ENCODE measurements around the gene RAPGEF4.

Gene RAPGEF4

DNA sequence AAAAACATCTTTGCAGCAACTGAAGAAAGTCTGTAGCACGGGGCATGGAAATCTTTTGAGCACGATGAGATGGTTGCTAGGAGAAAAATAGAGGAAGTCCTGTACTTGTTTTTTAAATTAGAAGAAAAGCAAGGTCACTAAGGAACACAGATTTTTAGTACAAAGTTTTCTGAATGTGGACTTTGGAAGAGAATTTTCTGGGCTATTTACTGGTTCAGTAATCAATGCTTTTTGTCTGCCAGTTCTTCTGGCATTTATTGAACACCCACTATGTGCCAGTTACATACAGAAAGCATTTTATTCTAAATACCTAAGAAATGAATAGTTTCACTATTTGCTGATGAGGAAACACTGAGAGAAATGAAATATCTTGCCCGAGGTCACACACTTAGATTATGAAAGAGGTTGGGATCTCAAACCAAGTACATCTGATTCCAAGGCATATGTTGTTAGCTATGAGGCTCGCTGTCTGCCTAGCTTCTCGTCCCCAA lies 324.4 kb downstream of the RAPGEF4 start:
- DNase-seq (ENCODE audit: low read depth in 2 of 2), result no peak

DNA sequence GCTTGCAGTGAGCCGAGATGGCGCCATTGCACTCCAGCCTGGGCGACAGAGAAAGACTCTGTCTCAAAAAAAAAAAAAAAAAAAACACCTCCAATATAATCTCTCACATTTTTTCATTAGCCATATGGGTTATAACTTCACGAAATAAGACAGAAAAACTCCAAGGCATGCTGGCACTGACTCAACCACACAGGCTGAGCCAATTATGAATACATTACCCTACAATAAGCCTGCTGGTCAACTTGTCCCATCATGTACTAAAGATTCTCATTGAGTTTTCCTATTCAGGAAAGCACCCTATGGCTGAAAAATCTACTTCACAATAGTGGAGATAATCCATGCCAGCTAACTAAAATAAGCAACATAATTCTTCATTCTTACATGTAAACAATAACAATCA lies 327.2 kb downstream of the RAPGEF4 start:
- DNase-seq (ENCODE audit: low read depth in 2 of 2), result no peak

DNA sequence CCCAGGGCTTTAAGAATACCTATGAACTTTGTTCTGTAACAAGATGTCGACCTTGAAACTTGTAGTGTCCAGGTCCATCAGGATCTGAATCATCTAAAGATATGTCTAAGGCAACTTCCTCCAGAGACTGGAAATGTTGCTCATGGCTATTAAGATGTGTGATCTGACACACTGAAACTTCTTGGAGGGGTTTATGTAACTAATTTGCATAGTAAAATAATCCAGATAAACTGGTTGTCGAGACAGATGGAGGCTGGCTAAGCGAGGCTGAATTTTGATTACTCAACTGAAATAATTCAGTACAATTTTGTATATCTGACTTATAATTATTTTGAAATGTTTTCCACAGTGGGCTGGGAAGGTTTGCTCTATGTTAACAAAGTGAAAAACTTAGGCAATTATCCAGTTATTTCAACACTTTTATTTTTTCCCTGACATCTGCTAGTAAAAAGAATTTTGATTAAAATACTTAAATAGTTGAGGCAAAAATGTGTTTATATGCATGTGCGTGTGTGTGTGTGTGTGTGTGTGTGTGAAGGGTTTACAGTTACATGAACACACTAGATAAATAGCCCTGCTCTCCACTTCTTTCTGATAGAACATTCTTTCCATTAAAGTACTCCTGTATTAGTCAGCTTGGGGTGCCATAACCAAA lies 328.6 kb downstream of the RAPGEF4 start:
- DNase-seq (ENCODE audit: low read depth in 2 of 2), result peak; percentile 60 to 73

DNA sequence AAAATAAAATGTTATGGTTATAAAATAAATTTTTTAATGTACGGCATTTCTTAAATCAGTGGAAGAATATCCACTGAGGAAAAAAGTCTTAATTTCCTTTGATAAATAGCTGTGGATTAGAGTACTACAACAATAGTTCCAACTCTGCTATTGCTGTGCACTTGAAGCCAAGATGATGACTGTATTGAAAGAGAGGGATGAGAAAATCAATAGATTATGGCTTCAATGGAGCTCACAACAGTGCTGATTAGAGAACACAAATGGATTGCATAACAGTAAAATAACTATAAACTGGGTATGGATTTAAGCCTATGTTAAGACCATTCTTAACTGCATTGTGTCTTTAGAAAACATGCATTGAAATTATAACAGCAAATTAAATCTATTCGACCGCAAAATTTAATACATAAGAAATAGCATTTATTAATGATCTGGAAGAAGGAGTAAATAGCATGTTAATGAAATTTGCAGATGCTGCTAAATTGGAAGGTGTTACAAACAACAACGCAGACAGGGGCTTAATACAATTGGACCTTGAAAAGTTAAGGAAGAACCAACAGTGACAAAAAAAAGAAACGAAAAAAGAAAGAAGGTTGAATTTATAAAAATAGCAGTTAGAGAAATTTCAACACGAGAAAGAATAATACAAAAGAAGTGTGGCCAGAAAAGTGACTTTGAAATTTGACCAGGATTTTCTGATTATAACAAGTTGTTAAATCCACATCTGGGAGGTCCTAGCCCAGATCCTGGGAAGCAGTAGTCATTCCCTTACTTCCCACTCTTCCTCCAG lies 331.4 kb downstream of the RAPGEF4 start:
- no peak for DNase-seq (ENCODE audit: low read depth in 2 of 2)

DNA sequence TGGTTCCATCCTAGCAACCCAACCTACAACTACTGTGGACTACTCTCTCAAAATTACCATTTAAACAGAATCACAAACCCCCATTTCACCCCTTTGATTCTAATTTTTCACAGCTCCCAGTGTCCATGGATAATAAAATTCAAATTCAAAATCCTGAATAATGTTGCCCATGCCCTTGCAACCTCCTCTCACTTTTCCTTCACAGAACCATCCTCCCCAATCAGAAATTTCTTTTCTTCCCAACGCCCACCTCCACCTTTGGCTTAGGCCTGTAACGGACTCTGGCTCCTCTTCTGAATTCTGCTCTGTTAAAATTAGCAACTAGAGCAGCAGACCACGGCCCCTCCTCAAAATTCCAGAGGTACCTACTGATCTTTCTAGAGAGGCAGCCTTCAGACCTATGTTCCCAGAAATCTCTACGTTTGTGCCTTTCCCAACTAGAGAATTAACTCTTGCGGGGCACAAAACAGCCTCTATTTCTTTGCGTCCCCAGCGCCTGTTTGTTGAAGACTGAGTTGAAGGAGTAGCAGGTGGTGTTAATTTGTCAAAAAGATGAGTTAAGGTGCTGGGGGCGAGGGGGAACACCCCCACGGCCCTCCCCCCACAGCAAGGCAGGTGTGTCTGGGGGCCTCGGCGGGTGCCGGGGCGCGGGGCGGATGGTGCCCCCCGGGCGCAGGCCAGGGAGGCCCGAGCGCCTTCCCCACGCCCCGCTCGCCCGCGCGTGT lies 339.6 kb downstream of the RAPGEF4 start:
- DNase-seq (ENCODE audit: low read depth in 2 of 2), result no peak

DNA sequence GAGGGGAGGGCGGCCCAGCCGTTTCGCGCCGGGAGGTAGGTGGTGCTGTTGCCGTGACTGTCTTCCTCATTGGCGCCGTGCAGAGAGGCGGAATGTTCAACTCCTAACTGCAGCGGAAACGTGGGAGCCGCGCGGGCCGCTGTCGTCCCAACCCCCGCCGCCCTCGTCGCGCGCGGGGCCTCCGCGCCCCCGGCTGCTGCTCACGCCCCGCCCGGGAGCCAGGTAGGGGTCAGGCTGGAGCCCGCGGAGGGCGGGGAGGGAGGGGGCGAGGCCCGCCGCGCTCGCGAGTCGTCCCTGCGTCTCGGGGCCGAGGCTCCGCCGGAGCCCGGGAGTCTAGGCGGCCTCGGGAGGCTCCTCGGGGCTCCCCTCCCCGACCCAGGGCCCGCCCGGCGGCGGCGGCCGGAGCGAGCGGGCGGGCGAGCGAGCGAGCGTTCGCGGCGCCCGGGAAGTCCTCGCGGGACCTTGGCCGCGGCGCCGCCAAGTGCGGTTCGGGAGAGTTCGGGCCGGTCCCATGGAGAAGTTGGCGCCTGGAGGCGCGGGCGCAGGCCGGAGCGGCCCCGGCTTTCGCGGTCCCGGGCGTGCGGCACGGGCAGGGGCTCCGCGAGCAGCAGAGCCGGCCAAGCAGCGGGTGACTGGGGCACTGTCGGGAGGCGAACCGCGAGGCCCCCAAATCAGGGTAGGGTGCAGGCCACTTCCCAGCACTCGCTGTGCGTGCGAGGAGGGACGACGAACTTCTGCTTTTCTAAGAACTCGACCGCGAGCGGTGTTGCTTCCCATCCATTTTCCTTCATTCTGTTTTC lies 340.3 kb downstream of the RAPGEF4 start, which contains the start of gene MAP3K20:
Gene MAP3K20 (plus strand): TSS at position 66 of the 800 bp plus-strand sequence. CDS start 15,186 bp downstream, outside the sequence.
- no peak for DNase-seq (ENCODE audit: low read depth in 2 of 2)

DNA sequence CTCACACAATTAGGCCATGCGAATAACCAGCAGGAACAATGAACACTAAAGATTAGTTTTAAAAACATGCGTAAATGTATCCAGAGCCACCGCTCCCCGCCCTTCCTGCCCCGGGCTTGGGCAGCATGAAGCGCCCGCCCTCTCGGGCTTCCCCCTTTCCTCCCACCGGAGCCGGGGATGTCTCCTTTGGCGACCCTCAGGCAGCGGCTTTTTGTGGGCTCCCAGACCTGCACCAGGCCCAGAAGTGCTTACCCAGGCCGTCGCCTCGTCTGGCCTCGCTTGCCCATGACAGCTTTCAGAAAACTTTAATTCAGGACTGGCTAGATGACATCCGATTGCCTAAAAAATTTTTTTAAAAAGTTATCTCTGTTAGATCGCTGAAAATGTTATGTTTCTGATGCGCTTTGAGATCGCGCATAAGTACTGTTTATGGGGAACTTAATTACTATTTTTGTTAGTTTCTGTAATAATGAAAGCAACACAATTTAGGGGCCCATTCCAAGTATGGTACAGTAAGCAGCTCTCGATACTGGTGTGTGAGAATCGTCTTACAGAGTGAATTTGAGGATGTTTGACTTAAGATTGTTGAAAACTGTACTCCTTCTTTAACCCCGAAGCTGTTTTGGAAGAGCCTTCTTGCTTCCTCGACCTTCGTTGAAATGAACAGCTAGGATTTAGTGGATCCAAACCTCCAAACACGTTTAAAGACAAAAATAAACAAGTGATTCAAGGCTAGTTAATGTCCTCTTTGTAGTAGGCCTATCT lies 341.1 kb downstream of the RAPGEF4 start:
- DNase-seq (ENCODE audit: low read depth in 2 of 2), result no peak

DNA sequence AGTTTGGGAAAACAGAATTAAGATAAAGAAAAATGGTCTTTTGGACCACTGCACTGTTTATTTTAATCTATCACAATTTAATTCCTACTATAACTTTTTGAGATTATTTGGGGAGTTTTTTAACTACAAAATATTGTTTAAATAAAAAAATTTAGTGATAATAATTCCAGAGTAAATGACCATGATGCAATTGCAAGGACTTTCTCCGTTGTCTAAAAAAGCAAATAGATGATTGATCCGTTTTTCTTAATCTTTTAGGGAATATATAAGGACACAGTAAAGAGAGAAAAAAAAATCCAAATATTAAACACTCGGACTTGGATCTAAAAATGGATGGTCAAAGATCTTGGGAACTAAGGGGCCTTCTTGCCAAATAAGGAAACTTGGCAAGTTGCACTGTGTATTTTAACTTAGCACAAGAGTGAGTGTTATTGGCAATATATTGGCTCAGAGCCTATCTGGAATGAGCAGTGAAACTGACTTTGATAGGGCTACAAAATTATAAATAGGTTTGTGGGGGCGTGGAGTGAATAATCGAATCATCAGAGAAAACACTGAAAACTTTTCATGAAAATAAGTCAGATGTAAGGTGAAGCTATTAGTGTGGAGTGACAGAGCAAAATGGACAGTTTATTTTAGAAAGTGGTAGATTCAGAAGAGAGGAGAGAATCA lies 342.0 kb downstream of the RAPGEF4 start:
- no peak for DNase-seq (ENCODE audit: low read depth in 2 of 2)

DNA sequence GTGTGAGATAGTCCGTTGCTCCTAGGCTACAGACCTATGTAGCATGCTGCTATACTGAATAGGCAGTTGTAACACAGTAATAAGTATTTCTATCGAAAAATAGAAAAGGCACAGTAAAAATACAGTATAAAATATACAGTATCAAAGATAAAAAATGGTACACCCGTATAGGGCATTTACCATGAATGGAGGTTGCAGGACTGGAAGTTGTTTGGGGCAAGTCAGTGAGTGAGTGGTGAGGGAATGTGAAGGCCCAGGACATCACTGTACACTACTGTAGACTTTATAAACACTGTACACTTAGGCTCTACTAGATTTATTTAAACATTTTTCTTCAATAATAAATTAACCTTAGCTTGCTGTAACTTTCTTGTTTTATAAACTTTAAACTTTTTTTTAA lies 343.5 kb downstream of the RAPGEF4 start:
- no peak for DNase-seq (ENCODE audit: low read depth in 2 of 2)

DNA sequence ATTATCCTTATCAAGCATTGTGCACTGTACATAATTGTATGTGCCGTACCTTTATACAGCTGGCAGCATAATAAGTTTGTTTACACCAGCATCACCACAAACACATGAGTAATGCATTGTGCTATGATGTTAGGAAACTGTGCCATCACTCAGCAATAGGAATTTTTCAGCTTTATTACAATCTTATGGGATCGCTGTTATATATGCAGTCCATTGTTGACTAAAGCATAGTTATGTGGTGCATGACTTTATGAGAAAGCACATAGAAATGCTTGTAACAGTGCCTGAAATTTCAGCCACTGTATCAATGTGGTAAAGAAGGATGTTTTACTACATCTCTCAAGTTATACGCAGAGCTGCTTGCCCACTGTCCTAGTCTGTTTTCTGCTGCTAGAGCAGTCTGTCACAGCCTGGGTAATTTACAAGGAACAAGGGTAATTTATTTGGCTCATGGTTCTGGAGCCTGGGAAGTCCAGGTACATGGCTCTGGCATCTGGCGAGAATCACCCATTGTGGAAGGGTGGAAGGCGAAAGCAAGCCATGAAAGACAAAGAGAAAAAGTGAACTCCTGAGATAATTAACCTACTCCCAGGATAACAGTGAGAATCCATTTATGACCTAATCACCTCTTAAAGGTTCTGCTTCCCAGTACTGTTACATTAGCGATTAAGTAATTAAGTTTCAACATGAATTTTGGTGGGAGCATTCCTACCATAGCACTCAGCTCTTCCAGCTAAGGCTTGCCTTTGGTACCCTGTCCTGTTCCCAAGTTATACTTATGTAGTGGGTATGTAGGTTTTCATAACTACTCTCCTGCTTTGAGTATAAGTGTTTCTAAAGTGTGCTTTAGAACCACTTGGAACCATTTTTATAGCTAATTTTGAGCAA lies 344.6 kb downstream of the RAPGEF4 start:
- peak; percentile 90 for DNase-seq (ENCODE audit: low read depth in 2 of 2)

DNA sequence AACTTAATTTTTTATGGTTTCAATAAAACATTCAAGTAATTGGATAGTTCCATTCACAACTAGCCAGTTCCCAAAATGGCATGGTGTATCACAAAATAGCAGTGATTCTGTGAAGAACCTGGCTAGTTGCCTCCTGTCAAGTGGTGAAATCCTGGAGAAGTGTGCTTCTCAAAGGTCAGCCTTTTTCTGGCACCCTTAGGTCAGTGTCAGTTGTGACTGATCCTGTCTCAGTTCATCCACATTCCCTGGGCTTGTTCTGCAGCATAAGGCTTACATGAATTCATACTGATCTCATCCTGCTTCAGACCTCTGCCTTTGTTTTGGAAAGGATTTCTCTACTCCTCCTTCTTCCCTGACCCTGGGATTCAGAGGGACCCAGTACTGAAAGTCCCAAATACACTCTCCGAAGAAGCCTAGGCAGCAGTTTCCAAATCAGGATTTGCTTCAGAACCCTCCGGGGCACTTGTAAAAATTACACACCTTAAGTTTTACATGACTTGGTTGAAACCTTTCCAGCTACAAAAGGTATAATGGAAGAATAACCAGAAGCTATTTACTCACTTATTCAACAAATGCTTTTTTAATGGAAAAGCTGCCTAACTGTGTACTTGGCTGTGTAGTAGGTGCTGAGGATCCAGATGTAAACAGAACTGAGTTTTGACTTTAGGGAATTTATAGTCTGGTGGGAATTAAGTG lies 351.0 kb downstream of the RAPGEF4 start:
- DNase-seq (ENCODE audit: low read depth in 2 of 2), result no peak

DNA sequence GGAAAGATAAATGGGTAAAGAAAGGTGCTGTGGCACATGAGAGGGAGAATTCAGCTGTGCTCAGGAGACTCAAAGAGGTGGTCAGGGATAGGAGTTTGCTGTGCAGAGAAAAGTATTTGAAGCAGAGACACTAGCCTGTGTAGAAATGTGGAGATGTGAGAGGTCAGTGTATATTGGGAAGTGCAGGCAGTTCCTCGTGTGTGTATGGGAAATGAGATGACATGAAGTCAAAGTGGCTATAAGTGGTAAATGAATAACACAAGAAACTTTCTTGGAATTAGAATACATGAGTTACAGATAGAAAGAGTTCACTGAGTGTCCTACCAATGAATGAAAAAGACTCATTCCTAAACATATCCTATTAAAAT lies 351.6 kb downstream of the RAPGEF4 start:
- DNase-seq (ENCODE audit: low read depth in 2 of 2), result no peak

DNA sequence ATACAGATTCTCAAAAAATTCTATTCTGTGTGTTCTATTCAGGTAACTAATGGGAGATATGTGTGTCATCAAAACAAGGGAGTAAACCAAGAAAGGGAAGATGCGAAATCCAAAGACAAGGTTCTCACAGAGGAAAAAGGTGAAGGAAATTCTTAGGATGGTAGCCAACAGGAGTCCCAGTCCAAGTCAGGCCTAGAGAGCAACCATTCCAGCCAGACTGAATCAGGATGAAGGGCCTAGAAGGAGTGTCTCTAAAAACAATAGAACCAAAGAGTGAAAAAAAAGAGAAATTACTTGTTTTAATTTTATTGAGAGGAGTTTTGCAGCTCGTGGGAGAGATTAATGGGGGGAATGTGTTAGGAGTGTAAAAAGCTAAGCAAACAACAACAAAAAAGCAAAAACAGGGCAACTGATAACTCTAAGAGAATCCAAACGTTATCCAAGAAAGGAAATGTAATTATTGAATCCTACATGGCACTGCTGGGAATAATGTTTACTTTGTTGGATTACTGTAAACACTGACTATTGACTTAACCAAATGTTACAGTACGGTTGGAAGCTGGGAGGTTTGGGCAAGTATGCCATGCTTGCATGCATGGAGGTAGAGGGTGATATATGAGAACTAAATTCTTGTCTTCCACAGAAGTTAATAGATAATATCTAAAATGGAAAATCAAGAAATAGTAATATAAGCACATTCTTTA lies 352.3 kb downstream of the RAPGEF4 start:
- no peak for DNase-seq (ENCODE audit: low read depth in 2 of 2)

DNA sequence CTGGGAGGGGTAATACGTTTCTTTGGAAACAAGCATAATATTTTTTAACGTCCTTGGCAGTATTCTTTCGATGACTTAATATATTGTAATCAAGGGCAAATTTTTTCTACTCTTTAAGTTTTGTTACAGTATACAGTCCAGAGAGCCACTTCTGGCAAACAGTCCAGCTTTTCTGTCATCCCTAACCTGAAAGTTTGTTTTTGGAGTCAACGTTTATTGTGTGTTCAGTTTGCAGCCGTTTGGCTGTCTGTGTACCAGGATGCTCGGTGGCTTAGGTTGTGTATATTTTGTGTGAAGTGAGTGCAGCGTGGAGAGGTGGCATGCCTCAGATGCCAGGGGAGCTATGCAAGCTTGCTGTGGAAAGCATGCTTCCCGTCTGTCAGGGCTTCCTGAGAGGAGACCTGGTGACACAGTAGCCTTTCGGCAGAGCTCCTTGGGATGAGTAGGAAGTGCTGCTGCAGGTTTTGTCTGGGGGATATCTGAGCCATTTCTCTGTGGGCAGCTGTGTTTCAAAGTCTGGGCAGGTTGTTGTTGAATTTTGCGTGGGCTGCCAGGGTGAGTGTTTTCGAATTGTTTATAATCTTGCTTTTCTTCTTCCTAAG lies 354.7 kb downstream of the RAPGEF4 start:
- DNase-seq (ENCODE audit: low read depth in 2 of 2), result no peak

DNA sequence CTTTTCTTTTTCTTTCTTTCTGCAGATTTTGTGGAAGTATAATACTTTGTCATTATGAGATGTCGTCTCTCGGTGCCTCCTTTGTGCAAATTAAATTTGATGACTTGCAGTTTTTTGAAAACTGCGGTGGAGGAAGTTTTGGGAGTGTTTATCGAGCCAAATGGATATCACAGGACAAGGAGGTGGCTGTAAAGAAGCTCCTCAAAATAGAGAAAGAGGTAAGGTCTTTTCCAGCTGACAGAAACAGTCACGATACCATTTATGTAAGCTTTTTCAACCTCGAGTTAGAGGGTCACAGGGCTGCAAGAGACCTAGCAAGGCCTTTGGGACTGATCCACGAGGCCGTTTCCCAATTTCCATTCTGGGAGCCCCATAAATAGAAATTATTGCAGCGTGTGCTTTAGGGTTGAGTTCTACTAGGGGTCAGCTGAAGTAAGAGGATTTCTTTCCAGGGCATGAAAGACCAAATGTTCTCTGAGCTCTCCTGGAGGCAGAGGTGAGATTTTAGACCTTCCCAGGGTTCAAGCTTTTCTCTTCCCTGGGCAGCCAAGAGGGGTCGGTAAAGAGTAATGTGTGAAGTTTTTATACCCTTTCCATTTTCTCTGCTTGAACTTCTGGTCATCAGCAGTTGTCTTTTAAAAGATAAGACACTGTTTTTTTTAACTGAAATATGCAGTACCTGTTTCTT lies 355.5 kb downstream of the RAPGEF4 start:
- no peak for DNase-seq (ENCODE audit: low read depth in 2 of 2)

DNA sequence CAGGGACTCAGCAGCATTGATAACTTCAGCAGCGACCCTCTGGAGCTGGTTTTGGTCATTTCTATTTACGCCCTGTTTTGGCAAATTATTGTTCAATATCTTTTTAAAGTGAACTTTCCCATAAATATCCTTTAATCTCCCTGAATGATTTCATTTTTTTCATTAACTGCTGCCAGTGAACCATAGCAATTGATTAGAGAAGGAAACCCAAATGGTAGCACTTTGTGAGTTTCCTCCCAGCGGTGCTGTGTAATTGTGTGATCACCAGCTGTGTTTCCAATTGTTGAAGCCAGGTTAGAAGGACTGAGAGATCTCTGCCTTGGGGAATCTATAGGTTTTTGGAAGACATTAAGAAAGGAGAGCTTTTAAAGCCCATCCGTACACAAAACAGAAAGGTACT lies 356.3 kb downstream of the RAPGEF4 start:
- no peak for DNase-seq (ENCODE audit: low read depth in 2 of 2)

DNA sequence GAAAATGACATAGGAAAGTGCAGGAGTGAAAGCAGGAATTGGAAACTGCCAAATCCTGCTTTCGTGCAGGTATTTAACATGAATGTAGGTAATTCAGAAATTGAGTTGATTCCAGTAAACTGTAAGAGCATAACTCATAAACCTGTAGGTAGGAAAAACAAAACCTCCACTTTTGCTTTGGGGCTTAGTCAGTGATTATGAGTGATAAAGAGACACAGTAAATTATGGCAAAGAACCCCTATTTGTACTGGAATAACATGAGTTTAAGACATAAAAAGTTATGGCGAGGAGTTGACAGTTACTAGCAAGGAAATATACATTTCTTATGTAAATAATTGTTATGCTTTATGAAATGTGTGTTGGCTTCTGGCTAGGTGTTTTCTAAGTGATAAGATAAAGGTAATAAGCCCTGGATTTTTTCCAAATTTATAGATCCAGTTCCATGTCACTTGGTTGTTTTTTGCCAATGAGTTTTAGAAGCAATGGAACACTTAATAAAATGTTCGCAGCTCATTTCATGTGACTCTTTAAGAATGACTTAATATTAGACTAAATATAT lies 357.3 kb downstream of the RAPGEF4 start:
- DNase-seq (ENCODE audit: low read depth in 2 of 2), result no peak

Data from fibroblast of skin of left biceps (primary cell).